ENCODE data around the gene FXR1.

The FXR1 gene

GRCh38 chr3:181017690-181018089 is 105.2 kb downstream of the FXR1 start:
- Histone ChIP-seq H3K27me3 (ENCODE audit: control insufficient read depth, insufficient read depth, low read length) (no peaks in the 10 kb centered on the region), H3K27ac (ENCODE audit: low read length) (no peak overlapping the region), H3K36me3 (ENCODE audit: control insufficient read depth, low read depth, low read length) (no peaks in the 10 kb centered on the region), H3K4me1 (ENCODE audit: control insufficient read depth, low read depth, low read length) (no peaks in the 10 kb centered on the region), H3K9me3 (ENCODE audit: control insufficient read depth, low read depth, low read length) (no peaks in the 10 kb centered on the region), H3K9ac (ENCODE audit: low read length) (no peak overlapping the region), H3K4me3 (ENCODE audit: low read length) (no peak overlapping the region)

GRCh38 chr3:181025204-181025603 is 112.7 kb downstream of the FXR1 start:
- Histone ChIP-seq H3K4me3 (ENCODE audit: low read length) (no peak overlapping the region), H3K9me3 (ENCODE audit: control insufficient read depth, low read depth, low read length) (no peaks in the 10 kb centered on the region), H3K9ac (ENCODE audit: low read length) (no peak overlapping the region), H3K27me3 (ENCODE audit: control insufficient read depth, insufficient read depth, low read length) (no peaks in the 10 kb centered on the region), H3K27ac (ENCODE audit: low read length) (no peak overlapping the region), H3K36me3 (ENCODE audit: control insufficient read depth, low read depth, low read length) (no peaks in the 10 kb centered on the region), H3K4me1 (ENCODE audit: control insufficient read depth, low read depth, low read length) (no peaks in the 10 kb centered on the region)

DNA sequence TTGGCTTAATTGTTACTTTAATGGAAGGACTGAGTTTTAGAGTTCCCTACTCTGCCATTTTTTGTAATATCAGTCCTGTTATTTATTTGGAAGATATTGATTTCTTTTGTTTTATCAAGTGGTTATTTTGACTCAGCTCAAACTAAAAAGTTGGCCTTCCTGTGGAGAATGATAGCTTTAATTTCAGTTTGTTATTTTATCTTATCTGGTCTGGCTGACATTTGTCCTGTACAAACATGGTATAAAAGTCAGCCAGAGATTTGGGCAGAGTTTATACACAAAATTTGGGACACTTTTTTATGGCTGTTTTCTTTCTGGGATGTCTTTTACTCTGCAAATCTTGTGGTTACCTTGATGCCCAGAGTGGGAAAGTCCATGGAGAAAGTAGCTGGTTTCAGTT is 118.5 kb downstream of the FXR1 start:
- no peaks in the 10 kb centered on the region for H3K4me1 ChIP-seq (ENCODE audit: control insufficient read depth, low read depth, low read length)

More for the DNA sequence above, 118.5 kb downstream of the FXR1 start:
- H3K27me3 ChIP-seq (ENCODE audit: control insufficient read depth, insufficient read depth, low read length), result no peaks in the 10 kb centered on the region
- H3K4me3 ChIP-seq (ENCODE audit: low read length), result no peak overlapping the region
- H3K36me3 ChIP-seq (ENCODE audit: control insufficient read depth, low read depth, low read length), result no peaks in the 10 kb centered on the region
- no peaks in the 10 kb centered on the region for H3K9me3 ChIP-seq (ENCODE audit: control insufficient read depth, low read depth, low read length)
- H3K27ac ChIP-seq (ENCODE audit: low read length), result no peak overlapping the region
- no peak overlapping the region for H3K9ac ChIP-seq (ENCODE audit: low read length)

All from iPS-18a (cell line).